ENCODE data around the gene TMIGD2. TPM values are rescaled to one million over a fixed set of nuclear protein-coding genes. Genes with fewer than 3 reads are reported as not detected.

The TMIGD2 gene
- polyA plus RNA-seq, 3 donors: 0.26 TPM; not detected in 2

GRCh38 chr19:4326215-4326836 is 24.1 kb upstream of the TMIGD2 start:
- TF ChIP-seq, protein P1, sequence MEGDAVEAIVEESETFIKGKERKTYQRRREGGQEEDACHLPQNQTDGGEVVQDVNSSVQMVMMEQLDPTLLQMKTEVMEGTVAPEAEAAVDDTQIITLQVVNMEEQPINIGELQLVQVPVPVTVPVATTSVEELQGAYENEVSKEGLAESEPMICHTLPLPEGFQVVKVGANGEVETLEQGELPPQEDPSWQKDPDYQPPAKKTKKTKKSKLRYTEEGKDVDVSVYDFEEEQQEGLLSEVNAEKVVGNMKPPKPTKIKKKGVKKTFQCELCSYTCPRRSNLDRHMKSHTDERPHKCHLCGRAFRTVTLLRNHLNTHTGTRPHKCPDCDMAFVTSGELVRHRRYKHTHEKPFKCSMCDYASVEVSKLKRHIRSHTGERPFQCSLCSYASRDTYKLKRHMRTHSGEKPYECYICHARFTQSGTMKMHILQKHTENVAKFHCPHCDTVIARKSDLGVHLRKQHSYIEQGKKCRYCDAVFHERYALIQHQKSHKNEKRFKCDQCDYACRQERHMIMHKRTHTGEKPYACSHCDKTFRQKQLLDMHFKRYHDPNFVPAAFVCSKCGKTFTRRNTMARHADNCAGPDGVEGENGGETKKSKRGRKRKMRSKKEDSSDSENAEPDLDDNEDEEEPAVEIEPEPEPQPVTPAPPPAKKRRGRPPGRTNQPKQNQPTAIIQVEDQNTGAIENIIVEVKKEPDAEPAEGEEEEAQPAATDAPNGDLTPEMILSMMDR (IDR thresholded peaks at IDR 0.05): no peak
- H3K27me3 Mint-ChIP-seq (ENCODE audit: low read depth in 3 of 3): peaks cover 30 to 45% (median 45%) of the 10 kb centered on the region in 3 donors
- peak overlapping the region in 1 of 7 donors; percentile 76 for H3K27ac Mint-ChIP-seq
- Histone ChIP-seq H3K9ac (ENCODE audit: insufficient read depth, low read length, poor library complexity, severe bottlenecking) (no peak overlapping the region), H3K4me2 (replicated peaks; ENCODE audit: extremely low read depth, low read length, poor library complexity, severe bottlenecking) (no peak overlapping the region), H4K20me1 (ENCODE audit: insufficient read depth, low read length) (no peaks in the 10 kb centered on the region), H2AFZ (ENCODE audit: insufficient read depth, low read depth, low read length, poor library complexity, severe bottlenecking) (peak overlapping the region; percentile 54), H3K4me3 (replicated peaks in 1 of 3; ENCODE audit: low read depth in 2 of 3, low read length in 3 of 3) (no peak overlapping the region), H3K36me3 (replicated peaks in 1 of 2; ENCODE audit: control insufficient read depth in 1 of 2, insufficient read depth in 2 of 2, low read length in 2 of 2) (no peaks in the 10 kb centered on the region), H3K4me1 (ENCODE audit: control insufficient read depth in 1 of 2, insufficient read depth in 2 of 2, low read length in 2 of 2) (peaks cover 23 to 26% of the 10 kb centered on the region in 2 donors), H3K9me3 (replicated peaks in 1 of 2; ENCODE audit: control insufficient read depth in 1 of 2, insufficient read depth in 1 of 2, low read length in 2 of 2) (peaks cover 7 to 30% of the 10 kb centered on the region in 2 donors), H3K27ac (ENCODE audit: low read depth in 1 of 2, low read length in 2 of 2) (no peak overlapping the region), H3K79me2 (ENCODE audit: insufficient read depth, low read length) (no peaks in the 10 kb centered on the region), H3K27me3 (ENCODE audit: control insufficient read depth in 2 of 2, insufficient read depth in 2 of 2, low read length in 2 of 2) (peaks cover 2 to 28% of the 10 kb centered on the region in 2 donors)
- intact Hi-C loops (cut with micrococcal nuclease): loop anchor here in 1 of 2 donors (10.0 kb wide), 1 partner anchor 348 kb away; the partner anchor contains the start of gene MYDGF
- 50% methylated on average over 7 of the region's 13 CpGs for WGBS (ENCODE audit: insufficient coverage)
- peak overlapping the region in 1 of 2 donors; percentile 77 for H3K4me3 Mint-ChIP-seq
- DNase-seq: no peak
- peaks cover 3% of the 10 kb centered on the region in 2 donors for H3K36me3 Mint-ChIP-seq
- peaks cover 30% of the 10 kb centered on the region for H3K4me1 Mint-ChIP-seq
- peaks cover 17 to 44% (median 30%) of the 10 kb centered on the region in 7 donors for H3K9me3 Mint-ChIP-seq

DNA sequence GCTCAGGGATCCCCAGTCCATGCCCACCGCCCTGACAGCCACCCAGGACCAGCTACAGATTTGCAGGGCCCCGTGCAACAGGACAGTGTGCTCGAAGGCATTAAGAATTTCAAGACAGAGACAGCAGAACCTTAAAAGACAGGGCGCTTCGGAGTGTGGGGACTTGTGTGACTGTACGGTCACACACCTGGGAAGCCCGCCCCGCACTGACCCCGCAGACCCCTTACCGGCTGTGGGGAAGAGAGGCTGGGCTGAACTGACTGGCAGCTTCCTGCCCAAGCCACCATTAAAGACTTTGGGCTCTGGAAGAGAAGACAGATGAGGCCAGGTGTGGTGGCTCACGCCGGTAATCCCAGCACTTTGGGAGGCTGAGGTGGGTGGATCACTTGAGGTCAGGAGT is 22.0 kb upstream of the TMIGD2 start:
- Mint-ChIP-seq H3K4me3 (no peak overlapping the region), H3K4me1 (peaks cover 30% of the 10 kb centered on the region), H3K27me3 (ENCODE audit: low read depth in 3 of 3) (peaks cover 30 to 42% (median 39%) of the 10 kb centered on the region in 3 donors), H3K36me3 (peaks cover 3% of the 10 kb centered on the region in 2 donors), H3K27ac (no peak overlapping the region), H3K9me3 (peaks cover 36 to 57% (median 48%) of the 10 kb centered on the region in 7 donors)
- 92% methylated on average over 5 of the region's 12 CpGs for WGBS (ENCODE audit: insufficient coverage)
- Histone ChIP-seq H3K27me3 (ENCODE audit: control insufficient read depth in 2 of 2, insufficient read depth in 2 of 2, low read length in 2 of 2) (peaks cover 2 to 28% of the 10 kb centered on the region in 2 donors), H3K4me1 (ENCODE audit: control insufficient read depth in 1 of 2, insufficient read depth in 2 of 2, low read length in 2 of 2) (peaks cover 23 to 26% of the 10 kb centered on the region in 2 donors), H2AFZ (ENCODE audit: insufficient read depth, low read depth, low read length, poor library complexity, severe bottlenecking) (no peak overlapping the region), H4K20me1 (ENCODE audit: insufficient read depth, low read length) (no peaks in the 10 kb centered on the region), H3K9me3 (replicated peaks in 1 of 2; ENCODE audit: control insufficient read depth in 1 of 2, insufficient read depth in 1 of 2, low read length in 2 of 2) (peaks cover 26 to 51% of the 10 kb centered on the region in 2 donors), H3K9ac (ENCODE audit: insufficient read depth, low read length, poor library complexity, severe bottlenecking) (no peak overlapping the region), H3K4me2 (replicated peaks; ENCODE audit: extremely low read depth, low read length, poor library complexity, severe bottlenecking) (no peak overlapping the region), H3K4me3 (replicated peaks in 1 of 3; ENCODE audit: low read depth in 2 of 3, low read length in 3 of 3) (no peak overlapping the region), H3K79me2 (ENCODE audit: insufficient read depth, low read length) (no peaks in the 10 kb centered on the region), H3K36me3 (replicated peaks in 1 of 2; ENCODE audit: control insufficient read depth in 1 of 2, insufficient read depth in 2 of 2, low read length in 2 of 2) (no peaks in the 10 kb centered on the region), H3K27ac (ENCODE audit: low read depth in 1 of 2, low read length in 2 of 2) (no peak overlapping the region)
- TF ChIP-seq, protein P1 (IDR thresholded peaks at IDR 0.05): no peak
- DNase-seq: no peak
- intact Hi-C loops (cut with micrococcal nuclease): loop anchor here in 1 of 2 donors (10.0 kb wide), 1 partner anchor 351 kb away; the partner anchor contains the start of gene MYDGF

Data from CD14-positive monocyte (primary cell).